ENCODE results near the gene BCAN.

The BCAN gene

DNA sequence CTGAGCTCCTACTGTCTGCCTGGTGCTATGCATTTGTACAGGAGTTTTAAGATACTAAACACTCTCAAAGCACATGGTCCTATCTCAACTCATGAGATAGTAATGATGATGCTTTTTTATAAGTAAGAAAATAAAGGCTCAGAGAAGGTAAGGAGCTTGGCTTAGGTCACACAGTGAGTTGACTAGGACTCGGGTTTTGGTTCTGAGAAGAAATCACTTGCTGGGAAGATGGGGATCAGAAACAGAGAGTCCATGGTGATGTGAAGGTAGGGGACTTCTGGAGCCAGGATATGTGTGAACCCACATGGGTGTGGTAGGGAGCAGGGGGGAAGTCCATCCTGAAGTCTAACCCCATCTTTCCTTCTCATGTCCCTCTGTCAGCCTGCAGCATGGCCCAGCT lies 3.7 kb downstream of the BCAN start:
- DNase-seq: no peak

- DNase-seq: no peak
Observed at GRCh38 chr1:156646738-156647211, 4.9 kb downstream of the BCAN start.

DNA sequence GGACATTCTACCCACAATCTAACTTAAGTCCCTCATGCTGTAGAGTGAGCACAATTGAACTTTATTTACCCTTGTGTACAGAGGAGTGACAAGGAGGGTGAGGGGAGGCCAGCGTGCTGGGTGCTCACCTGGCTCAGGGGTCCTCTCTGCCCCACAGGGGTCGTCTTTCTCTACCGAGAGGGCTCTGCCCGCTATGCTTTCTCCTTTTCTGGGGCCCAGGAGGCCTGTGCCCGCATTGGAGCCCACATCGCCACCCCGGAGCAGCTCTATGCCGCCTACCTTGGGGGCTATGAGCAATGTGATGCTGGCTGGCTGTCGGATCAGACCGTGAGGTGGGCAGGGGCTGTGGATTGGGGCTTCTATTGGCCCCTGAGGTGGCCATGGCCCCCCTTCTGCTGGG lies 5.4 kb downstream of the BCAN start:
- no peak for DNase-seq

GRCh38 chr1:156648496-156648895 lies 6.6 kb downstream of the BCAN start:
- no peak for DNase-seq

GRCh38 chr1:156648951-156649350 lies 7.0 kb downstream of the BCAN start:
- DNase-seq: no peak

DNA sequence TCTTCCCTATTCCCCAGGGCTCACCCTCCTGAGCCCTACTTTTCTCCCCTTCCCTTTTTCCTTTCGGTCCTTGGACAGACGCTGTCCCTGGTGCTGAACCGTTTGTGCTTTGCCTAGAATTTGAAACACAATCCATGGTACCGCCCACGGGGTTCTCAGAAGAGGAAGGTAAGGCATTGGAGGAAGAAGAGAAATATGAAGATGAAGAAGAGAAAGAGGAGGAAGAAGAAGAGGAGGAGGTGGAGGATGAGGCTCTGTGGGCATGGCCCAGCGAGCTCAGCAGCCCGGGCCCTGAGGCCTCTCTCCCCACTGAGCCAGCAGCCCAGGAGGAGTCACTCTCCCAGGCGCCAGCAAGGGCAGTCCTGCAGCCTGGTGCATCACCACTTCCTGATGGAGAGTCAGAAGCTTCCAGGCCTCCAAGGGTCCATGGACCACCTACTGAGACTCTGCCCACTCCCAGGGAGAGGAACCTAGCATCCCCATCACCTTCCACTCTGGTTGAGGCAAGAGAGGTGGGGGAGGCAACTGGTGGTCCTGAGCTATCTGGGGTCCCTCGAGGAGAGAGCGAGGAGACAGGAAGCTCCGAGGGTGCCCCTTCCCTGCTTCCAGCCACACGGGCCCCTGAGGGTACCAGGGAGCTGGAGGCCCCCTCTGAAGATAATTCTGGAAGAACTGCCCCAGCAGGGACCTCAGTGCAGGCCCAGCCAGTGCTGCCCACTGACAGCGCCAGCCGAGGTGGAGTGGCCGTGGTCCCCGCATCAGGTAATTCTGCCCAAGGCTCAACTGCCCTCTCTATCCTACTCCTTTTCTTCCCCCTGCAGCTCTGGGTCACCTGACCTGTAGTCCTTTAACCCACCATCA lies 10.4 kb downstream of the BCAN start:
- peak; percentile 52 for DNase-seq

- DNase-seq: no peak
Observed at GRCh38 chr1:156652992-156653355, 11.1 kb downstream of the BCAN start.

GRCh38 chr1:156654700-156655099 lies 12.8 kb downstream of the BCAN start:
- peak; percentile 45 for DNase-seq

- DNase-seq: no peak
Observed at GRCh38 chr1:156655151-156655903, 13.4 kb downstream of the BCAN start.

DNA sequence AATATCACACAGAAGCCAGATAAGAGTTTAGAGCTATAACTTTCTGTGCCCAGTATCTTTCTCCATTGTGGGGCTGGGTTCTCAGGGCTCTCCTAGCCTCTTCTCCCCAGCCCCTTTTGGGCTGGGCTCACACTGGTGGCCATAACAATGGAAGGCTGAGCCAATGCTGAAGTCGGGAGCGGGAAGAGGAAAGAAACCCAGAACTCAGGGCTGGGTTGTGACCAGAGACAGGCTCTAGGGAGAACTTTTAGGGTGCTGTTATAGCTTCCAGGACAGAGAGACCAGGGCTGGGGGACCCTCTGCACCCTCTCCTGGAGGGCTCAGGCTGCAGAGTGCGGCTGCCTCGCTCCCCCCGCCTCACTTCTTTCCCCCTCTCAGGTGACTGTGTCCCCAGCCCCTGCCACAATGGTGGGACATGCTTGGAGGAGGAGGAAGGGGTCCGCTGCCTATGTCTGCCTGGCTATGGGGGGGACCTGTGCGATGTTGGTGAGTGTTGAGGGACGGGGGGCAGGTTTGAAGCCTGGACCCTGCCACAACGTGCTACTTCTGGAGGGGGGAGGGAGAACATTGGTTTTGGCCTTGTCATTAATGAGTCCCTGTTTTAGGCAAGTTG lies 14.1 kb downstream of the BCAN start:
- DNase-seq: no peak

- DNase-seq: peak; percentile 46
Observed at GRCh38 chr1:156656806-156657740, 15.2 kb downstream of the BCAN start.

DNA sequence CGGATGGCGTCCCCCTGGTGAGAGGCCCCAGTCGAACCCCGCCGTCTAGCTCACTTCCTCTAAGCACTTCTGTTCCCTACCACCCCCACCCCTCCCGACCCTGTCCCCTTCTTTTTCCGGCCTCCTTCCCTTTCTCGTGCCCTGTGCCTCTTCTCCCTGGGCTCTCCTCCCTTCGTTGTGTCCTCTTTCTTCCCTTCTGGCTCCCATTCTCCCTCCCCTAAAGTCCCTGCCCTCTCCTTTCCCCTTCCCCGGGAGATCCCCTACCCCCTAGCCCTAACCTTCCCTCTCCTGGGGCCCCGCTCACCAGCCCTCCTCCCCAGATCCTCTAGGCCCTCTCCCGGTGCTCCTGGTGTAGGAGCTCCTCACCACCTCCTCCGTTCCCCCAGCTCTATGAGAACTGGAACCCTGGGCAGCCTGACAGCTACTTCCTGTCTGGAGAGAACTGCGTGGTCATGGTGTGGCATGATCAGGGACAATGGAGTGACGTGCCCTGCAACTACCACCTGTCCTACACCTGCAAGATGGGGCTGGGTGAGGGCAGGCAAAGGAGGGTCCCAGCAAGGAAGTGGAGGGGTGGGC lies 15.9 kb downstream of the BCAN start:
- no peak for DNase-seq

DNA sequence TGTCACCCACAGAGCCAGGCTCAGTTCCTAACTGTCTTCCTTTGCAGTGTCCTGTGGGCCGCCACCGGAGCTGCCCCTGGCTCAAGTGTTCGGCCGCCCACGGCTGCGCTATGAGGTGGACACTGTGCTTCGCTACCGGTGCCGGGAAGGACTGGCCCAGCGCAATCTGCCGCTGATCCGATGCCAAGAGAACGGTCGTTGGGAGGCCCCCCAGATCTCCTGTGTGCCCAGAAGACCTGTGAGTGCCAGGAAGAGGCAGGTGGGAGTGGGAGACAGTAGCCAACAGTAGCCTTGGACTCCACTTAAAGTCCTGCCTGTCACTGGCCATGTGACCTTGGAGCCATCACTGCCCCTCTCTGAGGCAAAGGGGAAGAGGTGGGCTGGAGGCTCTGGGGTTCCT lies 16.6 kb downstream of the BCAN start:
- DNase-seq: no peak

GRCh38 chr1:156658945-156659574 lies 17.1 kb downstream of the BCAN start:
- no peak for DNase-seq

- no peak for DNase-seq
Observed at GRCh38 chr1:156659661-156659987, 17.7 kb downstream of the BCAN start.

GRCh38 chr1:156659988-156660751 lies 18.3 kb downstream of the BCAN start:
- peak; percentile 95 for DNase-seq

DNA sequence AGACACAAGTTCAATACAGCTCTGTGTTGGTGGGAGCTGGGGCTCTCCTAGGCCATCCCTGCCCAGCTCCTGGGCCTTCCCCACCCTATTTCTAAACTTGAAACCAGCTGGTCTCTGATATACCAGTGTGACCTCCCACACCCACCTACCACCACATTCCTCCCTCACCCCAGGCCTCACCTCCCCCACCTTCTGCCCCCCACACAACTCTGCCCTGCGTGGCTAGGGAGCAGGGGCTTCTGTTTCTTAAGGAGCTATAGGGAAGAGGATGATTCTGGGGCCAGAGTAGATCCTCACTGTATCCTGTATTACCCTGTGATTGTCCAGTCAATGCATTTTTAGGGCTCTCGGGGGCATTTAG lies 18.8 kb downstream of the BCAN start:
- no peak for DNase-seq

DNA sequence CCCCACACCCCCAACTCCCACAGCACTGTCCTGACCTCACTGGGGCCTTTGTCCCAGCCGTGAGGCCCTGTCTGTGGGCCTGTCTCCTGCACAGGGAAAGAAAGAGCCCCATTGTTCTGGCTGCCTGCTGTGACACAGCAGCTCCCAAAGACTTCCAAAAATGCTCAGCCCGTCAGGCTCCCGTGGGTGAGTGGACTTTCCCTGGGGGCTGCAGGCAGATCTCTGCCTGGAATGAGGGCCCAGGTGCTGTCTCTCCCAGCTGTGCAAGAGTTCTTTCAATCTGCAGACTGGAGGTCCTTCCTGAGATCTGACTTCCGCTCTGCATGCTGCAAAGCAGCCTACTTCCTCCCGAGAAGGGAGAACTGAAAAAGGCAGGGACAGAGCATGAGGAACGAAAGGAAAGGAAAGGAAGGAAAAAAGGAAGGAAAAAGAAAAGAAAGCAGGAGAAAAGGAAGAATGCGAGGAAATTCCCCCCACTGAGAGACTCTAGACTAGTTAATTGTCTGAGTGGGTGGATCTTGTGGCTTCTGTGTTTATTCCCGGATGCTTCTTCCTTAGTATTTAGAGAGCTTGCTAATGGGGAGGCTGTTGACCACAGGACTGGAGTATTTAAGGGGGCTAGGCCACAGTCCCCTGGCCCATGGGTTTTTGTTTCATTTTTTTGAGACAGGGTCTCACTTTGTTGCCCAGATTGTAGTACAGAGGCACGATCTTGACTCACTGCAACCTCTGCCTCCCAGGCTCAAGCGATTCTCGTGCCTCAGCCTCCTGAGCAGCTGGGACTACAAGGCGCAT lies 20.3 kb downstream of the BCAN start:
- DNase-seq: peak; percentile 35

GRCh38 chr1:156662800-156663055 lies 20.8 kb downstream of the BCAN start:
- DNase-seq: no peak

- DNase-seq: peak; percentile 64
Observed at GRCh38 chr1:156663178-156663577, 21.3 kb downstream of the BCAN start.

Data from fibroblast of skin of right biceps (primary cell).